ENCODE measurements around the gene SLC1A3.

GRCh38 chr5:36648426-36648825 lies 42.0 kb downstream of the SLC1A3 start:
- TF ChIP-seq EZH2phosphoT487 (IDR thresholded peaks at IDR 0.05; ENCODE audit: borderline replicate concordance) = no peak
- no peak for TF ChIP-seq CTCF (conservative IDR thresholded peaks at IDR 0.05; ENCODE audit: low read length)
